NCI-H510A (cell line): ENCODE measurements around the gene PGGT1B.

Experiments
- DNase-seq: peaks from one replicate; lab custom pipeline; 2025; lab: John Stamatoyannopoulos, UW

Gene PGGT1B

GRCh38 chr5:115262321-115263077, at the start of gene PGGT1B:
TSS of gene PGGT1B (minus strand) at chr5:115262877. CDS start at chr5:115262851, 26 bp downstream.
- DNase-seq = peak; percentile 28

GRCh38 chr5:115309751-115310370, 47.2 kb upstream of the PGGT1B start:
- no peak for DNase-seq

- no peak for DNase-seq
These were observed 46.1 kb upstream of the PGGT1B start for GRCh38 chr5:115308815-115309214.

GRCh38 chr5:115306011-115306536, 43.4 kb upstream of the PGGT1B start:
- no peak for DNase-seq

GRCh38 chr5:115304496-115304895, 41.8 kb upstream of the PGGT1B start:
- DNase-seq = no peak

- no peak for DNase-seq
These were observed 36.1 kb upstream of the PGGT1B start for GRCh38 chr5:115298811-115299210.

- no peak for DNase-seq
These were observed 34.4 kb upstream of the PGGT1B start for GRCh38 chr5:115297031-115297430.

GRCh38 chr5:115296124-115297022, 33.7 kb upstream of the PGGT1B start, which contains the start of gene CCDC112:
TSS of gene CCDC112 (minus strand) at chr5:115296654. CDS start at chr5:115296543, 111 bp downstream.
- DNase-seq = peak; percentile 33

- DNase-seq = no peak
These were observed 33.1 kb upstream of the PGGT1B start for GRCh38 chr5:115295777-115296123.

GRCh38 chr5:115291397-115291796, 28.7 kb upstream of the PGGT1B start:
- DNase-seq = no peak

GRCh38 chr5:115289104-115289503, 26.4 kb upstream of the PGGT1B start:
- no peak for DNase-seq

GRCh38 chr5:115284021-115284420, 21.3 kb upstream of the PGGT1B start:
- DNase-seq = no peak

- no peak for DNase-seq
These were observed 19.5 kb upstream of the PGGT1B start for GRCh38 chr5:115282131-115282530.

GRCh38 chr5:115274584-115274983, 11.9 kb upstream of the PGGT1B start:
- no peak for DNase-seq

GRCh38 chr5:115272297-115272958, 9.8 kb upstream of the PGGT1B start:
- DNase-seq = no peak

GRCh38 chr5:115271295-115272050, 8.8 kb upstream of the PGGT1B start:
- no peak for DNase-seq

- DNase-seq = no peak
These were observed 4.9 kb upstream of the PGGT1B start for GRCh38 chr5:115267617-115268016.

- DNase-seq = no peak
These were observed 2.5 kb upstream of the PGGT1B start for GRCh38 chr5:115265220-115265619.

GRCh38 chr5:115264786-115265185, 2.1 kb upstream of the PGGT1B start:
- no peak for DNase-seq

- no peak for DNase-seq
These were observed 352 bp upstream of the PGGT1B start for GRCh38 chr5:115263078-115263380.

- no peak for DNase-seq
These were observed 711 bp downstream of the PGGT1B start for GRCh38 chr5:115262011-115262320.
